Activated gamma-delta T cell treated with Interleukin-2 at 50 U/mL for 16 hours (primary cell): Measurements from ENCODE around the gene ZNF879.

Experiments used
- DNase-seq: peaks from one replicate; pipeline ENCODE4 v3.0.0-alpha.2; 2020

The ZNF879 gene

GRCh38 chr5:179023528-179024189 lies at the start of gene ZNF879:
Gene ZNF879, plus strand, starts transcription at chr5:179023804. Its CDS starts 1,201 bp downstream, at chr5:179025005.
- peak; percentile 92 for DNase-seq

DNA sequence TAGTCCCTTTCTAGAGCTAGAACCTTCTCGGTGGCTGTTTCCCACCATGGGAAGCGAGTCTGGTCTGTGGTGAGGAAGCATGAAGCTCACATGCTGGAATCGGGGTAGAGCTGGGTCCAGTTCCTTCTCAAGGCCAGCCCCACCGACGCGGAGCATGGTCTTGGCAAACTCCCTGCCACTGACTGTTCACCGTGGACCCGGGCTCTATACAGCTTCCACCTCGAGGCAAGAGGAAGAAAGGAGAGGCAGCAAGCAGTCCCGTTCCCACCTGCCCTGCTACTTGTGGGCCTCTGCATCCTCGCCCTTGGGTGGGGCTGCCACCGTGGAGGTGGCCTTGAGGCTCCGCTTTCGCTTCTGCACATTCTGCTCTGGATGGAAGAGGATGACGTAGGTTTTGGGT lies 42.2 kb upstream of the ZNF879 start:
- DNase-seq, result no peak

GRCh38 chr5:178982941-178983340 lies 40.7 kb upstream of the ZNF879 start:
- no peak for DNase-seq

GRCh38 chr5:178983728-178984127 lies 39.9 kb upstream of the ZNF879 start:
- DNase-seq, result no peak

- no peak for DNase-seq
These were observed 39.2 kb upstream of the ZNF879 start for GRCh38 chr5:178984145-178985072.

GRCh38 chr5:178986326-178986960 lies 37.2 kb upstream of the ZNF879 start:
- no peak for DNase-seq

- no peak for DNase-seq
These were observed 35.0 kb upstream of the ZNF879 start for GRCh38 chr5:178988436-178989220.

GRCh38 chr5:178989311-178989710 lies 34.3 kb upstream of the ZNF879 start:
- DNase-seq, result no peak

GRCh38 chr5:178990491-178990890 lies 33.1 kb upstream of the ZNF879 start:
- no peak for DNase-seq

GRCh38 chr5:178991190-178992145 lies 32.1 kb upstream of the ZNF879 start:
- DNase-seq, result no peak

GRCh38 chr5:178992291-178992895 lies 31.2 kb upstream of the ZNF879 start:
- DNase-seq, result no peak

- no peak for DNase-seq
These were observed 30.3 kb upstream of the ZNF879 start for GRCh38 chr5:178993236-178993765.

- DNase-seq, result no peak
These were observed 29.5 kb upstream of the ZNF879 start for GRCh38 chr5:178993955-178994579.

GRCh38 chr5:178994580-178995340 lies 28.8 kb upstream of the ZNF879 start, which contains the start of gene GRM6:
Gene GRM6, minus strand, starts transcription at chr5:178995320. Its CDS starts 376 bp downstream, at chr5:178994944.
- no peak for DNase-seq

- no peak for DNase-seq
These were observed 28.3 kb upstream of the ZNF879 start for GRCh38 chr5:178995341-178995690.

DNA sequence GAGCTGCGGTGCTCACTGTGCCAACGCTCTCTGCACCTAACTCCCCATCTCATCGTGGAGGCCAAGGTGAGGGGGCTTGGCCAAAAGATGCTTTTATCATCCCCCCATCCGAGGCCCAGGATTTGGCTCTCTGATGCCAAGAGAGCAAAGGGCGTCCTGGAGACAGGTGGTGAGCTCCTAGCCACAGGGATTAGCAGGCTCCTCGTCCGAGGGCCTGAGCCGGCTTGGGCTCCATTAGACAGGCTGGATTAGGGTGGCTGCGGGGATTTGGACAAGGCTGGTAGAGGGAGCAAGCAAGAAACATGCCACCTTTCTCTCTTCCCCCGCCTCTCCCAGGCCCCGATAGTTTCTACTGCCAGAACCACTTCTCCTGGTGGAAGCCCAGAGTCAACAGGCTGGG lies 27.4 kb upstream of the ZNF879 start:
- no peak for DNase-seq

- no peak for DNase-seq
These were observed 26.4 kb upstream of the ZNF879 start for GRCh38 chr5:178997191-178997590.

- DNase-seq, result no peak
These were observed 25.2 kb upstream of the ZNF879 start for GRCh38 chr5:178998441-178998840.

DNA sequence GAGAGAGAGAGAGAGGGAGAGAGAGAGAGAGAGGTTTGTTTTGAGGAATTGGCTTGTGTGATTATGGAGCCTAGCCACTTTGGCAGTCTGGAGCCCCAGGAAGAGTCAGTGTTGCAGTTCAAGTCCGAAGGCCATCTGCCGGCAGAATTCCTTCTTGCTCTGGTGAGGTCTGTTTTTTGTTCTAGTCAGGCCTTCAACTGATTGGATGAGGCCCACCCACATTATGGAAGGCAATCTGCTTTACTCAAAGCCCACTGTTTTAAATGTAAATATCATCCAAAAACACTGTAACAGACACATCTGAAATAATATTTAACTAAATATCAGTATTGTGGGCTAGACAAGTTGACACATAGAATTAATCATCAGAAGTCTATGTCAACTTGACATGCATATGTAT lies 17.0 kb upstream of the ZNF879 start:
- no peak for DNase-seq

- DNase-seq, result no peak
These were observed 14.9 kb upstream of the ZNF879 start for GRCh38 chr5:179008667-179009066.
